ENCODE measurements around the gene INSR. TPM values are rescaled to one million over a fixed set of nuclear protein-coding genes. Genes with fewer than 3 reads are reported as not detected.
"Not testable (repeated sequence)": the region's sequence is repeated elsewhere in the genome, so short reads cannot be mapped to it uniquely, and the experiment has no call there.

INSR gene
- total RNA-seq = 1.1 and 1.3 TPM in 2 replicates

DNA sequence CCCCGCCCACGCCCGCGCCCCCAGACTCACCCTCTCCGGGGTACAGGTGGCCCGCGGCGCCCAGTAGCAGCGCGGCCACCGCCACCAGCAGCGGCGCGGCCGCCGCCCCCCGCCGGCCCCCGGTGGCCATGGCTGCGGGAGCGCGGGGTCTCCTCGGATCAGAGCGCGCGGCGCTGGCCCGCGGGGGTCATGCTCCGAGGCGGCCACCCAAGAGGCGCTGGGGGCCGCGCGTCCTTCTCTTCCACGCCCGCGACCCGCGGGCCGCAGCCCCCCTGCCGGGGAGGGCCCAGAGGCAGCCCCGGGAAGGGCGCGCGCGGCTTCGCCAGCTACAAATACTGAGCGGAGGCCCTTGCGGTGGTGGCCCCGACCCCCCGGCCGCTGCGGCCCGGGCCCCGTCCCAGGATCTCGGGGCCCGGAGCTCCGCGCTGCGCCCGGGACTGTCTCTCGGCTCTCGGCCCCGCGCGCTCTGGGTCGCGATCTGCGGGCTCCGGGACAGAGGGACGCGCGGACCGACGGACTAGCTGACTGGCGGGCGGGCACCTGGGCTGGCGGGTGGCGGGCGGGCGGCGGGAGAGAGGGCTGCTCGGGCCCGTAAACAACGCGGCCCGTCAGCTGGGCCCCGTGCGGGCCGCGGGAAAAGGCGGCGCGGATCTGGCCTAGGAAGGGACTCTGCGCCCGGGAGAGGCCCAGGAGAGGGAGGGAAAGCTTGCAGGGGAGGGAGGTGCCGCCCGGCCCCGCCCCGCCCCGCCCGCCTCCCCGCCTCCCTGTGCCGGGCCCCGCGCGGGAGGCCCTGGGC is at the start of gene INSR:
Gene INSR, minus strand, starts transcription at position 653 of the 796 bp plus-strand sequence. Its CDS starts 523 bp downstream, at position 130.
- intact Hi-C loops (cut with micrococcal nuclease) = loop anchor here (1.0 kb wide), 1 partner anchor 96 kb away; no protein-coding TSS in a partner anchor

DNA sequence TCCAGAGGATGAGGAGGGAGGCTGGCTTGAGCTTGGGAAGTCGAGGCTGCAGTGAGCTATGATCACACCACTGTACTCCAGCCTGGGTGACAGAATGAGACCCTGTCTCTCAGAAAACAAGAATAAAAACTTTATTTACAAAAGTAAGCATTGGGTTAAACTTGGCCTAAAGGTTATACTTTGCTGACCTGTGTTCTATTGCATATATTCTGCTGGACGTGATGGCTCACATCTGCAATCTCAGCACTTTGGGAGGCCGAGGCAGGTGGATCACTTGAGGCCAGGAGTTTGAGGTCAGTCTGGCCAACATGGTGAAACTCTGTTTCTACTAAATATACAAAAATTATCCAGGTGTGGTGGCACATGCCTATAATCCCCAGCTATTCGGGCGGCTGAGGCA is 47.9 kb upstream of the INSR start:
- intact Hi-C loops (cut with micrococcal nuclease) = loop anchor here (5.0 kb wide), 1 partner anchor 1215 kb away; no protein-coding TSS in a partner anchor

GRCh38 chr19:7340959-7341837 is 47.0 kb upstream of the INSR start:
- intact Hi-C loops (cut with micrococcal nuclease) = loop anchor here (1.0 to 5.0 kb wide), 3 partner anchors 192 to 1214 kb away; no protein-coding TSS in a partner anchor

GRCh38 chr19:7337380-7338194 is 43.4 kb upstream of the INSR start:
- intact Hi-C loops (cut with micrococcal nuclease) = no loop called here

- intact Hi-C loops (cut with micrococcal nuclease) = no loop called here
Observed at GRCh38 chr19:7336321-7336973, 42.2 kb upstream of the INSR start.

GRCh38 chr19:7333198-7334118 is 39.2 kb upstream of the INSR start:
- intact Hi-C loops (cut with micrococcal nuclease) = no loop called here

GRCh38 chr19:7331446-7331845 is 37.2 kb upstream of the INSR start:
- intact Hi-C loops (cut with micrococcal nuclease) = no loop called here

GRCh38 chr19:7328647-7329046 is 34.4 kb upstream of the INSR start:
- intact Hi-C loops (cut with micrococcal nuclease) = no loop called here

- intact Hi-C loops (cut with micrococcal nuclease) = no loop called here
Observed at GRCh38 chr19:7327802-7328201, 33.6 kb upstream of the INSR start.

GRCh38 chr19:7326105-7326877 is 32.1 kb upstream of the INSR start:
- intact Hi-C loops (cut with micrococcal nuclease) = no loop called here

DNA sequence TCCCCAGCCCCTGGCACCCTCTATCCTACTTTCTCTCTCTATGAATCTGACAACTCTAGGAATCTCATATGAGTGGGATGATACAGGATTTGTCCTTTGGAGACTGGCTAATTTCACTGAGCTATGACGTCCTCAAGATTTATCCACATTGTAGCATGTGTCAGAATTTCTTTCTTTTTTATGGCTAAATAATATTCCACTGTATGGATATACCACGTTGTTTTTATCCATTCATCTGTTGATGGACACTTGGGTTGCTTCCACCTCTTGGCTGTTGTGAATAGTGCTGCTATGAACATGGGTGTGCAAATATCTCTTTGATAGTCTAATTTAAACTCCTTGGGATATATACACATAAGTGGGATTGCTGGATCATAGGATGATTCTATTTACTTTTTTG is 24.0 kb upstream of the INSR start:
- intact Hi-C loops (cut with micrococcal nuclease) = no loop called here

DNA sequence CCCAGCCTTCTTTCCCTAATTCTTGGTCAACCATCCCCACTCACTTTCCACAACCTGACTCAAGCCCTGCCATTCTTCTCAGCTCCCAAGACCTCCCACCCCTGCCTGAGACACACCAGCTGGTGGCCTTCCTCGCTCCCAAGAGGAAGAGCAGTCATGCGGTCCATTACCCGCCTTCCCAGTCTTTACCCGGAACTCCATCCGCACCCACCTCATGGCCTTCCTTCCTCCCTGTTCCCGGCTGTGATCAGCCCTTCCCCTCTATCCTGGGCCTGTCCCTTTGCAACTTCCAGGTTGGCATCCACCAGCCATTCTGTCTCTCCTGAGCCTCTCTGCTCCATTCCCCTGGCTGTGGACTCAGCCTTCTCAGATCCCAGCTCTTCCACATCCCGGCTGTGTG is 18.6 kb upstream of the INSR start:
- intact Hi-C loops (cut with micrococcal nuclease) = no loop called here

- intact Hi-C loops (cut with micrococcal nuclease) = no loop called here
Observed at GRCh38 chr19:7311911-7312310, 17.7 kb upstream of the INSR start.

GRCh38 chr19:7308327-7308726 is 14.1 kb upstream of the INSR start:
- intact Hi-C loops (cut with micrococcal nuclease) = not testable (repeated sequence)

DNA sequence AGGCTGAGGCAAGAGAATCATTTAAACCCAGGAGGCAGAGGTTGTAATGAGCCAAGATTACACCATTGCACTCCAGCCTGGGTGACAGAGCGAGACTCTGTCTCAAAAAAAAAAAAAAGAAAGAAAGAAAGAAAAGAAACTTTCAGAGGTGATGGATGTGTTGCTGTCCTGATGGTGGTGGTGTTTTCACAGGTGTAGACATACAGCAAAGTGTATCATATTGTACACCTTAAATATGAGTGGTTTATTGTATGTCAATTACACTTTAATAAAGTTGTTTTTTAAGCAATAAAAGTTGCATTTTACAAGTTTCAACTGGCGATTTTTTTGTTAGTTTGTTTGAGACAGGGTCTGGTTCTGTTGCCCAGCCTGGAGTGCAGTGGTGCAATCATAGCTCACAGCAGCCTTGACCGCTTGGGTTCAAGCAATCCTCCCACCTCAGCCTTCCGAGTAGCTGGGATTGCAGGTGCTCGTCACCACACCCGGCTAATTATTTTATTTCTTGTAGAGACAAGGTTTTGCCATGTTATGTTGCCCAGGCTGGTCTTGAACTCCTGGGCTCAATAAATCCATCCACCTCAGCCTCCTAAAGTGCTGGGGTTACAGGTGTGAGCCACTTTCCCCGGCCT is 13.5 kb upstream of the INSR start:
- intact Hi-C loops (cut with micrococcal nuclease) = no loop called here

GRCh38 chr19:7304200-7304599 is 10.0 kb upstream of the INSR start:
- intact Hi-C loops (cut with micrococcal nuclease) = no loop called here

- intact Hi-C loops (cut with micrococcal nuclease) = no loop called here
Observed at GRCh38 chr19:7303470-7303869, 9.3 kb upstream of the INSR start.

DNA sequence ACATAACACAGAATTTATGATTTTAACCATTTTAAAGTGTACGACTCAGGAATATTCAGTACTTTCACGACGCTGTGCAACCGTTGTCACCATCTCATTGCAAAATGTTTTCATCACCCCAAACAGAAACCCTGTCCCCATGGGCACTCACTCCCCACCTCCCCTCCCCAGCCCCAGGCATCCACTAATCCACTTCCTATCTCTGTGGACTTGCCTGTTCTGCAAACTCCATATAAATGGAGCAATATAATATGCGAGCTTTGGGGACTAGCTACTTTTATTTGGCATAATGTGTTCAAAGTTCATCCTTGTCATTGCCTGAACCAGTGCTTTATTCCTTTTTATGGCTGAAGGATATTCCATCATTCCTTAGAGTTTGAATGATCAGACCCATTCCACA is 7.3 kb upstream of the INSR start:
- intact Hi-C loops (cut with micrococcal nuclease) = no loop called here
